Measurements from ENCODE around the gene HMMR.
"Not testable (repeated sequence)": the region's sequence is repeated elsewhere in the genome, so short reads cannot be mapped to it uniquely, and the experiment has no call there.

HMMR gene

GRCh38 chr5:163460562-163461171 lies at the start of gene HMMR:
Gene HMMR, plus strand, starts transcription at chr5:163460632. Its CDS starts 61 bp downstream, at chr5:163460693.
- TF ChIP-seq CTCF (IDR thresholded peaks at IDR 0.05; ENCODE audit: insufficient read depth, low read depth, low read length, missing control alignments) = no peak
- peak within 1 kb of the TSS; percentile 89 for H3K4me3 ChIP-seq (ENCODE audit: low read depth, low read length)
- DNase-seq (ENCODE audit: low read depth) = peak; percentile 51

DNA sequence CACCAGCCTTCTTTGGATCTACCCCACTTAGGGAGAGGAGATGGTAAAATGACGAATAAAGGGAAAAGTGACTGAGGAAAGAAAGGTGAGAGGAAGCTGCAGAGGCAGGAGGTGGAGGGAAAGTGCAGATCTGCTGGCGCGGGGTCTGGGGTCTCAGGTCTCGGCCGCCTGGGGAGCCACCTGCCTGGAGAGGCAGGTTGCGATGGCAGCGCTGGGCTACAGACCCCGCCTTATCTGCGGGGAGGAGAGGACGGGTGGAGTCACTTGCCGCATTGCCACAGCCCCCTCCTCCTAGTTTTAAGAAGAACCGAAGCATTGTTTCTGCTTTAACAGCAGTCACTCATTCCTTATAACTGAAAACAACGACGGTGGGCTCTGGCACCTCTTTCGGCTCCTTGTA lies 44.8 kb upstream of the HMMR start:
- not testable (repeated sequence) for DNase-seq (ENCODE audit: low read depth); H3K4me3 ChIP-seq (ENCODE audit: low read depth, low read length)

DNA sequence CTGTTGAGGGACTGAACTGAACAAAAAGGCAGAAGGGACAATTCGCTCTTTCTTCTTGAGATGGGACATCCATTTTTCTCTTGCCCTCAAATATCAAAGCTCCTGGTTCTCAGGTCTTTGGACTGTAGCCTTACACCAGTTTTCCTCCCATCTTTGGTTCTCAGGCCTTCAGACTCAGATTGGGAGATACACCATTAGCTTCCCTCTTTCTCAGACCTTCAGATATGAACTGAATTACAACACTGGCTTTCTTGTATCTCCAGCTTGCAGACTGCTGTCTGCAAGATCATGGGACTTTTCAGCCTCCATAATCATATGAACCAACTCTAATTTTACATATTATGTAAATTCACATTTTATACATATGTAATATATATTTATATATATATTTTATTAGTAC lies 35.6 kb upstream of the HMMR start:
- no peak for DNase-seq (ENCODE audit: low read depth)
- H3K4me3 ChIP-seq (ENCODE audit: low read depth, low read length) = no peak overlapping the region
- TF ChIP-seq CTCF (IDR thresholded peaks at IDR 0.05; ENCODE audit: insufficient read depth, low read depth, low read length, missing control alignments) = no peak

DNA sequence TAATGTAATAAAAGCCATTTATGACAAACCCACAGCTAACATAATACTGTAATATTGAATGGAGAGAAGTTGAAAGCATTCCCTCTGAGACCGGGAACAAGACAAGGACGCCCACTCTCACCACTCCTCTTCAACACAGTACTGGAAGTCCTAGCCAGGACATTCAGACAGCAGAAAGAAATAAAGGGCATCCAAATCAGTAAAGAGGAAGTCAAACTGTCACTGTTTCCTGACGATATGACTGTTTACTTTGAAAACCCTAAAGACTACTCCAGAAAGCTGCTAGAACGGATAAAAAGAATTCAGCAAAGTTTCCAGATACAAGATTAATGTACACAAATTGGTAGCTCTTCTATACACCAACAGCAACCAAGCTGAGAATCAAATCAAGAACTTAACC lies 34.3 kb upstream of the HMMR start:
- not testable (repeated sequence) for H3K4me3 ChIP-seq (ENCODE audit: low read depth, low read length); DNase-seq (ENCODE audit: low read depth)

DNA sequence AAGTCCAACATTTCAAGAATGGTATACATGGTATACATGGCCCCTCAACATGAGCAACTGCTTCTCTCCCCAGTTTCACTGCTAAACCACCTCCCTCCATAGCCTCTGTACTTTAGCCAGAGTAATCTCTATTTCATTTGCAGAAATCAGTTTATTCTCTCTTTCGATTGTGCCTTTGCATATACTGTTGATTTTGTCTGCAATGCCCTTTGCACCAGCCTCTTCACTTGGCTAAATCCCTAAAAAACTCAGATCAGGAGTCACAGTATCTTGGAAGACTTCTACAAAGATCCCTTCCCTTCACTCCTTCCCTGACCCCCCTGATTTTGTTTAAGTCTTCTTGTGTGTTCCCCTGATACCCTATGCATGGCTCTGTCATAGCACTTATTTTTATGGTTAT lies 27.9 kb upstream of the HMMR start:
- no peak overlapping the region for H3K4me3 ChIP-seq (ENCODE audit: low read depth, low read length)

DNA sequence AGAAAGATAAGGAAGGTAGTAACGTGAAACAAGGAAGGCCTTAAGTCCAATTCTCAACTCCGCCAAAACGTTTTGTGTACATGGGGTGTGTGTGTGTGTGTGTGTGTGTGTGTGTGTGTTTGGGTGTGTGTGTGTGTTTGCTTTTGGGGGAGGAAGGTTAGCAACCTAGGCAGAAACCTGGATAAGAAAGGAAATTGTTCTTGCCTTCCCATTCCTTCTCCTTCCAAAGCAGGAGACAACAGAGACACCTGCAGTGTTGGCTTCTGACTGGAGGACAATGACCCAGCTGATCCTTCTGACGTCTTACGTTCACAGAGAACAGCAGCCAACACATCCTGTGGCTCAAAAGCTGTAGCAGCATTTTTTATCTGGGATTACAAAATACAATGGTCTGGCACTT lies 27.2 kb upstream of the HMMR start:
- H3K4me3 ChIP-seq (ENCODE audit: low read depth, low read length) = no peak overlapping the region
- no peak for TF ChIP-seq CTCF (IDR thresholded peaks at IDR 0.05; ENCODE audit: insufficient read depth, low read depth, low read length, missing control alignments)
- no peak for DNase-seq (ENCODE audit: low read depth)

More for the DNA sequence above, 27.9 kb upstream of the HMMR start:
- TF ChIP-seq CTCF (IDR thresholded peaks at IDR 0.05; ENCODE audit: insufficient read depth, low read depth, low read length, missing control alignments) = no peak
- DNase-seq (ENCODE audit: low read depth) = no peak

DNA sequence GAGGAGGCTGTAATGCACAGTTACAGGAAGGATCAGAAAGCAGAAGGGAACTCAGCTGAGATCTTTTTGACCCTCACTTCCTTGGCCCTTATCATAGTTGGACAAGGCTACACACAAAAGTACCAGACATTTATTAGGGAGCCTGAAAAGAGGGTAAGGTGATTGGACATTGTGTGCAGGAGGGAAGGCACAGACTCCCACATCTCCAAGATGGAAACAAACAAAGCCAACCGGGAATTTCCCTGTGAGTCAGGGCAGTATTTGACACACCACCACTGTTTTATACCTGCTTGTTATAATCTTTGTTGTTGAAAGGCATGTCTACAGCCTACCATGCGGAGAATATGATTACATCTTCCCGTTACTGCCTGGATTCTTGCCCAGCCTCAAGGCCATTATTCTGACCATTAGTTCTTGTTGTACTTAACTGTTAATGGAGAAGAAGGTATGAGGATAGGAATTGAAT lies 26.0 kb upstream of the HMMR start:
- DNase-seq (ENCODE audit: low read depth) = no peak
- no peak overlapping the region for H3K4me3 ChIP-seq (ENCODE audit: low read depth, low read length)
- TF ChIP-seq CTCF (IDR thresholded peaks at IDR 0.05; ENCODE audit: insufficient read depth, low read depth, low read length, missing control alignments) = no peak

DNA sequence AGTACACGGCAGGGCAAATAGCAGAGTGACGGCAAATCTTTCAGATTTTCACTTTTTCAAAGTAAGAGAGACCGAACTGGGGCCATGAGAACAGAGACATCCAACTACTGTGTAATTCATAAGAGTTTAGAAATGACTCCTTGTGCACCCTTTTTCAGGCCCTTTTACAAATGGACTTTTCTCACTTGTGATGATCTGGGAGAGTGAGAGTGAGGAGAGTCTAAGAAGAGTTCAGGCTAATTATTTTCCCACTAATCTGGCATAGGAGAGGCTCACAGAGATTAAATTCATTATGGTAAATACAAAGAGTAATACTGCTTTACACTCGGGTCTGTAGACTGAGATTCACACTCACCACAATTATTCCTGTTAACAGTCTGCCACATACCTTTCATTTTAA lies 23.9 kb upstream of the HMMR start:
- DNase-seq (ENCODE audit: low read depth) = no peak
- H3K4me3 ChIP-seq (ENCODE audit: low read depth, low read length) = peak overlapping the region; percentile 92
- no peak for TF ChIP-seq CTCF (IDR thresholded peaks at IDR 0.05; ENCODE audit: insufficient read depth, low read depth, low read length, missing control alignments)
